ENCODE data around the gene GSTM5.

GRCh38 chr1:109677459-109677858 is 34.6 kb upstream of the GSTM5 start:
- TF ChIP-seq CTCF (conservative IDR thresholded peaks at IDR 0.05; ENCODE audit: low read depth, low read length) (no peak), EZH2 (IDR thresholded peaks at IDR 0.05; ENCODE audit: low read length, unreplicated experiment) (no peak), EZH2phosphoT487 (IDR thresholded peaks at IDR 0.05; ENCODE audit: borderline replicate concordance, low read length) (no peak)
